Sigmoid colon (tissue), 4 donors: Measurements from ENCODE around the gene WDR88.

ENCODE experiments used
- CTCF ChIP-seq, 4 experiments: fragments of 450-650 bp in 3 of 4; fragments of 200-600 bp in 1 of 4; IDR thresholded peaks; one replicate each; pipeline ENCODE4 v1.5.1; 2016 to 2019; ENCODE audit warnings: antibody characterized with exemption in 4 of 4, mild to moderate bottlenecking in 3 of 4, moderate library complexity in 2 of 4
- POLR2AphosphoS5 ChIP-seq, 4 donors: sonication (generic); formaldehyde crosslinking; IDR thresholded peaks; one replicate each; pipeline ENCODE4 v1.6.1; 2017; ENCODE audit warnings: antibody characterized with exemption in 4 of 4

GRCh38 chr19:33102893-33103292 is 29.0 kb upstream of the WDR88 start:
- TF ChIP-seq CTCF (IDR thresholded peaks at IDR 0.05) (no peak), POLR2AphosphoS5 (IDR thresholded peaks at IDR 0.05) (no peak)
